Coronary artery (tissue), 2 donors: Measurements from ENCODE around the gene CRYBA2.
A peak's percentile ranks its signal among the peaks of the same experiment; 100 is the strongest.

Source experiments
- DNase-seq: peaks from one replicate; pipeline ENCODE4 v3.0.0-alpha.2; 2017; ENCODE audit warnings: low spot score
- H3K27ac ChIP-seq, 2 donors: fragments of 200-600 bp; sonication (generic); one replicate each; pipeline ENCODE4 v1.5.1; 2016 to 2019
- H3K4me3 ChIP-seq: fragments of 200-600 bp; sonication (generic); 2 replicates; pipeline ENCODE4 v1.5.1; 2016; ENCODE audit warnings: mild to moderate bottlenecking, moderate library complexity
- CTCF ChIP-seq: fragments of 200-600 bp; sonication (generic); IDR thresholded peaks from one replicate; pipeline ENCODE4 v1.5.1; 2019; ENCODE audit warnings: antibody characterized with exemption

Gene CRYBA2

GRCh38 chr2:218999021-218999880 is 6.0 kb upstream of the CRYBA2 start:
- no peak overlapping the region for H3K27ac ChIP-seq
- TF ChIP-seq CTCF, result no peak
- H3K4me3 ChIP-seq, result no peak overlapping the region
- DNase-seq, result no peak

DNA sequence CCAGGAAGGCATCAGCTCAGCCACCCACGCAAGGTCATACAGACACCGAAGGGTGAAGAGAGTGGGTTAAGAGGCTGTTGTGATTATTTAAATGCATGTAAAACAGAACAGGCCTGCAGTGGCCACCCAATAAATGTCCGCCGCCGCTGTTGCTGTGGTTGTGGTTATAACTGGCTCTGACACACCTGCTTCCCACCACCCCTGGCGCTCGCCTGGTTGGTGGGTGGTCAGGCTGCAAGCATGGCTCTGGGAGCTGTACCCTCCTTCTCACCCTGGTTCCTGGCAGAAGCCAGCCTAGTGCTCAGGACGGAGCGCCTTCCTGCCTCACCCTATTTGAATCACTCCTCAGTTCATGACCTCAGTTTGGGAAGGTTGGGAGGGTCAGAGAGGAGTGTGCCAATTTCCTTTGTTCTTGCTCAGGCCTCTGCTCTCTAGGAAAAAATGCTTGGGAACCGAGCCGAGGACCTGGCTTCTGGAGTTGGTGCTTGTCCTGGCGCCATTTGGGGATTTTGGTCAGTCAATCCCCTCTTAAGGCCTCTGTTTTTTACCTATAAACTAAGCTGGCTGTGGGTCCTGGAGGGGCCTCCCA is 5.3 kb upstream of the CRYBA2 start:
- H3K27ac ChIP-seq, result no peak overlapping the region
- H3K4me3 ChIP-seq, result no peak overlapping the region
- DNase-seq, result no peak
- TF ChIP-seq CTCF, result no peak

GRCh38 chr2:218997731-218998130 is 4.5 kb upstream of the CRYBA2 start:
- Histone ChIP-seq H3K27ac (no peak overlapping the region), H3K4me3 (no peak overlapping the region)
- DNase-seq, result no peak
- TF ChIP-seq CTCF, result no peak

- no peak for TF ChIP-seq CTCF
- DNase-seq, result no peak
- H3K4me3 ChIP-seq, result no peak overlapping the region
- no peak overlapping the region for H3K27ac ChIP-seq
These were observed 3.7 kb upstream of the CRYBA2 start for GRCh38 chr2:218996937-218997336.

DNA sequence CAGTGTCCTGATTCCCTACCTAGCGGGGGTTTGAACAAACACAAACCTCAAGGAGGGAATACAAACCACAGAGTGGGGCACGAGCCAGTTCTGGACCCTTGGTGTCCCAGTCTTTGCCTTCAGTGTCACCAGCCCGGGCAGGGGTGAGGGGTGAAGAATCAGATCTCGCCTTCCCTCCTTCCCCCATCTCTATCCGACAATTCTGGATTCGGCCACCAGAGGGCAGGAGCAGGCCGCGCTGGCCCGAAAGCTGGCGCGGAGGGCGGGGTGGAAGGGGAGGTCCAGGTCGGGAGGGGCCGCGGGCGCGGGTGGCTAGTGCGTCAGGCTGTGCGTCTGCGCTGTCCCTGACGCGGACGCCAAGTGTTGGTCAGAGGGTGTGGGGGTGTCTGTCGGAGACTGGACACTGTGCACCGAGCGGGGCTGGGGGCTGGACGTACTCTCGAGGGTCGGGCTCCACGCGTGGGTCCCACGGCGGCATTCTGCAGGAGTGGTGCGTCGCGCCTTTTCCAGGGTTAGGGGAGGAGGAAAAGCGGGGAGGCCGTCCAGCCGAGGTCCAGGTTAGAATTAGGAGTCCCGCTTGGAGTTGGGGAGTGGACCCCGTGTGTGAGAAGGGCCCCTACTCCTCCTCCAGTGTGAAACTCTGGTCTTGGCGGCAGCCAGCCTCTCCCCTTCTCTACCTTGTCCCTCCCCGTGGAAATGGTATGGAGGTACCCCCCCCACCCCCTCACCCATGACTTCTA is 2.9 kb upstream of the CRYBA2 start:
- TF ChIP-seq CTCF, result peak; percentile 95
- peak overlapping the region; percentile 70 for H3K4me3 ChIP-seq
- DNase-seq, result peak; percentile 87
- no peak overlapping the region for H3K27ac ChIP-seq

- no peak overlapping the region for H3K27ac ChIP-seq
- TF ChIP-seq CTCF, result no peak
- H3K4me3 ChIP-seq, result peak overlapping the region; percentile 70
- DNase-seq, result no peak
These were observed 2.3 kb upstream of the CRYBA2 start for GRCh38 chr2:218995561-218995960.
